Gastrocnemius medialis (tissue), 4 donors: ENCODE measurements around the gene USP36. TPM values are rescaled to one million over a fixed set of nuclear protein-coding genes. Genes with fewer than 3 reads are reported as not detected.

Experiments used
- ATAC-seq, 2 donors: fragments of 150-250 bp; one replicate each; pipeline ENCODE4 v1.9.1; 2016
- DNase-seq, 2 donors: peaks; one replicate each; pipeline ENCODE4 v3.0.0-alpha.2; 2019
- H3K27ac ChIP-seq, 4 donors: fragments of 200-600 bp; sonication (generic); 1 replicate in 1 of 4; 2 replicates in 3 of 4; pipeline ENCODE4 v1.5.1; 2016 to 2018; ENCODE audit warnings: mild to moderate bottlenecking in 2 of 4, moderate library complexity in 1 of 4
- H3K27me3 ChIP-seq, 3 donors: fragments of 200-600 bp; sonication (generic) in 2 of 3; 1 replicate in 1 of 3; 2 replicates in 2 of 3; pipeline versions ENCODE4 v1.5.1 to v1.6.0; 2016 to 2019; ENCODE audit warnings: mild to moderate bottlenecking in 1 of 3, moderate library complexity in 1 of 3
- H3K36me3 ChIP-seq, 2 donors: fragments of 200-600 bp; sonication (generic) in 1 of 2; one replicate each; pipeline ENCODE4 v1.5.1; 2017 to 2018
- H3K4me1 ChIP-seq, 2 donors: fragments of 200-600 bp; sonication (generic) in 1 of 2; one replicate each; pipeline ENCODE4 v1.5.1; 2016 to 2017; ENCODE audit warnings: mild to moderate bottlenecking in 2 of 2
- H3K4me3 ChIP-seq, 4 donors: fragments of 200-600 bp; sonication (generic) in 3 of 4; 1 replicate in 1 of 4; 2 replicates in 3 of 4; pipeline ENCODE4 v1.5.1; 2016 to 2019; ENCODE audit warnings: mild to moderate bottlenecking in 2 of 4
- H3K9me3 ChIP-seq, 3 donors: fragments of 200-600 bp; sonication (generic) in 2 of 3; 1 replicate in 1 of 3; 2 replicates in 2 of 3; pipeline ENCODE4 v1.5.1; 2016 to 2019
- CTCF ChIP-seq, 5 experiments: fragments of 450-650 bp in 3 of 5; fragments of 200-600 bp in 2 of 5; sonication (generic) in 2 of 5; IDR thresholded peaks in 4 of 5; conservative IDR thresholded peaks in 1 of 5; 1 replicate in 4 of 5; 2 replicates in 1 of 5; pipeline ENCODE4 v1.5.1; 2016 to 2019; ENCODE audit warnings: antibody characterized with exemption in 5 of 5, mild to moderate bottlenecking in 3 of 5, moderate library complexity in 3 of 5
- POLR2A ChIP-seq, 2 donors: fragments of 450-650 bp; IDR thresholded peaks; one replicate each; pipeline ENCODE4 v1.6.1; 2017; ENCODE audit warnings: antibody characterized with exemption in 2 of 2, mild to moderate bottlenecking in 2 of 2, moderate library complexity in 2 of 2
- in situ Hi-C, 4 donors: fragments of 200-750 bp; cut with MboI; loops; one replicate each; pipeline versions ENCODE4 v1.15.0 to v1.8.0; 2017; ENCODE audit warnings: low sequenced_read_pairs in 4 of 4
- intact Hi-C: fragments of 100-400 bp; cut with DNase I; formaldehyde crosslinking; loops from one replicate; pipeline ENCODE4 v1.15.1; 2023; ENCODE audit warnings: low total_unique reads
- total RNA-seq, 4 donors: library from RNA; depleted of rRNA; stranded (reverse); fragments of >200 nt; gene quantifications; one replicate each; pipeline versions ENCODE4 v1.1.0 to v1.2.3, GENCODE V29; 2016

The USP36 gene
- total RNA-seq, 4 donors from 2014 or later, result 15.2 to 21.1 (median 20.0) TPM

- no peak overlapping the region for H3K27ac ChIP-seq
- no peaks in the 10 kb centered on the region for H3K27me3 ChIP-seq
- TF ChIP-seq CTCF (IDR thresholded peaks at IDR 0.05 in 4 of 5, conservative IDR thresholded peaks at IDR 0.05 in 1 of 5), result no peak
- TF ChIP-seq POLR2A (IDR thresholded peaks at IDR 0.05), result no peak
- DNase-seq, result no peak
- H3K4me3 ChIP-seq, result no peak overlapping the region
- intact Hi-C loops (no loop called here), in situ Hi-C loops (no loop called here)
- H3K4me1 ChIP-seq, result peaks cover 0 to 4% of the 10 kb centered on the region in 2 donors
- peaks cover 0 to 5% of the 10 kb centered on the region in 2 donors for H3K36me3 ChIP-seq
- no peaks in the 10 kb centered on the region for H3K9me3 ChIP-seq
- no peak for ATAC-seq
Measured at GRCh38 chr17:78859051-78859450, 18.4 kb upstream of the USP36 start.

- no peak overlapping the region for H3K27ac ChIP-seq
- TF ChIP-seq POLR2A (IDR thresholded peaks at IDR 0.05), result no peak
- no peak for TF ChIP-seq CTCF (IDR thresholded peaks at IDR 0.05 in 4 of 5, conservative IDR thresholded peaks at IDR 0.05 in 1 of 5)
- no peaks in the 10 kb centered on the region for H3K27me3 ChIP-seq
- in situ Hi-C loops (no loop called here), intact Hi-C loops (no loop called here)
- ATAC-seq (no peak), DNase-seq (no peak)
- H3K9me3 ChIP-seq, result no peaks in the 10 kb centered on the region
- peaks cover 0 to 5% of the 10 kb centered on the region in 2 donors for H3K36me3 ChIP-seq
- no peak overlapping the region for H3K4me3 ChIP-seq
- peaks cover 0 to 4% of the 10 kb centered on the region in 2 donors for H3K4me1 ChIP-seq
Measured at GRCh38 chr17:78857266-78857665, 16.7 kb upstream of the USP36 start.

- Histone ChIP-seq H3K36me3 (peaks cover 0 to 5% of the 10 kb centered on the region in 2 donors), H3K4me1 (no peaks in the 10 kb centered on the region), H3K27ac (no peak overlapping the region), H3K27me3 (no peaks in the 10 kb centered on the region), H3K4me3 (no peak overlapping the region), H3K9me3 (no peaks in the 10 kb centered on the region)
- intact Hi-C loops (no loop called here), in situ Hi-C loops (no loop called here)
- ATAC-seq (no peak), DNase-seq (no peak)
- TF ChIP-seq POLR2A (IDR thresholded peaks at IDR 0.05), result no peak
Measured at GRCh38 chr17:78855561-78856165, 15.0 kb upstream of the USP36 start.

- Histone ChIP-seq H3K27ac (no peak overlapping the region), H3K9me3 (no peaks in the 10 kb centered on the region), H3K36me3 (peaks cover 0 to 5% of the 10 kb centered on the region in 2 donors), H3K4me3 (no peak overlapping the region), H3K27me3 (no peaks in the 10 kb centered on the region), H3K4me1 (no peaks in the 10 kb centered on the region)
- intact Hi-C loops (no loop called here), in situ Hi-C loops (no loop called here)
- no peak for ATAC-seq
- DNase-seq, result no peak
- no peak for TF ChIP-seq POLR2A (IDR thresholded peaks at IDR 0.05)
- TF ChIP-seq CTCF (IDR thresholded peaks at IDR 0.05 in 4 of 5, conservative IDR thresholded peaks at IDR 0.05 in 1 of 5), result no peak
Measured at GRCh38 chr17:78854508-78854907, 13.9 kb upstream of the USP36 start.

GRCh38 chr17:78853926-78854394 lies 13.3 kb upstream of the USP36 start:
- Histone ChIP-seq H3K4me3 (no peak overlapping the region), H3K9me3 (no peaks in the 10 kb centered on the region), H3K36me3 (peaks cover 0 to 5% of the 10 kb centered on the region in 2 donors), H3K4me1 (no peaks in the 10 kb centered on the region), H3K27me3 (no peaks in the 10 kb centered on the region), H3K27ac (no peak overlapping the region)
- intact Hi-C loops, result no loop called here
- TF ChIP-seq CTCF (IDR thresholded peaks at IDR 0.05 in 4 of 5, conservative IDR thresholded peaks at IDR 0.05 in 1 of 5) (no peak), POLR2A (IDR thresholded peaks at IDR 0.05) (no peak)
- ATAC-seq (no peak), DNase-seq (no peak)
- in situ Hi-C loops, result no loop called here
